A549 (cell line): ENCODE measurements around the gene PER1. TPM values are rescaled to one million over a fixed set of nuclear protein-coding genes. Genes with fewer than 3 reads are reported as not detected.

Experiments
- ATAC-seq, 2 experiments: fragments of 200-7000 bp in 1 of 2; fragments of >200 bp in 1 of 2; cut with Nextera tagmentation in 1 of 2; cut with Tn5 transposase in 1 of 2; 3 replicates each; pipeline versions ENCODE4 v1.8.0 to v1.9.1; 2018 to 2020; ENCODE audit warnings: mild to moderate bottlenecking in 1 of 2, moderate library complexity in 1 of 2
- CTCF ChIA-PET: fragments of 300-600 bp; sonication (Branson Sonifier 250); formaldehyde crosslinking; extraction: SDS; loops from one replicate; lab custom pipeline; 2021; ENCODE audit warnings: antibody characterized with exemption, inconsistent platforms; lab: Yijun Ruan, JAX
- POLR2A ChIA-PET: fragments of 350-600 bp; formaldehyde crosslinking; extraction: SDS; loops from one replicate; lab custom pipeline; 2021; ENCODE audit warnings: antibody characterized with exemption, inconsistent platforms; lab: Yijun Ruan, JAX
- DNase-seq, 2 experiments: peaks; one replicate each; pipeline versions ENCODE4 v3.0.0 to v3.0.0-alpha.2; 2011 to 2016; ENCODE audit warnings: low read depth in 1 of 2, low spot score in 1 of 2
- FAIRE-seq: peaks from 2 replicates; lab custom pipeline; 2011; peaks lifted over from hg19 to GRCh38; lab: Jason Lieb, UNC
- H3K27ac ChIP-seq, 2 experiments: fragments of >200 bp; sonication (Bioruptor Twin); formaldehyde crosslinking; 3 replicates each; pipeline ENCODE4 v1.5.1; 2016 to 2017
- H3K4me1 ChIP-seq: fragments of >200 bp; sonication (Bioruptor Twin); formaldehyde crosslinking; 3 replicates; pipeline ENCODE4 v1.6.1; 2016
- H3K4me2 ChIP-seq: fragments of >200 bp; sonication (Bioruptor Twin); formaldehyde crosslinking; 3 replicates; pipeline ENCODE4 v1.6.1; 2016
- H3K4me3 ChIP-seq: fragments of >200 bp; sonication (Bioruptor Twin); formaldehyde crosslinking; 3 replicates; pipeline ENCODE4 v1.5.1; 2016
- H3K9me3 ChIP-seq: fragments of >200 bp; sonication (Bioruptor Twin); formaldehyde crosslinking; 3 replicates; pipeline ENCODE4 v1.6.1; 2016
- BCL3 ChIP-seq: fragments of >200 bp; sonication (Bioruptor Twin); formaldehyde crosslinking; IDR thresholded peaks from 3 replicates; pipeline ENCODE4 v1.6.1; 2016
- CBX2 ChIP-seq: fragments of 200-600 bp; sonication (generic); IDR thresholded peaks from 2 replicates; pipeline ENCODE4 v1.6.1; 2016; ENCODE audit warnings: low read depth, mild to moderate bottlenecking, borderline replicate concordance
- CEBPB ChIP-seq, 2 experiments: fragments of >200 bp in 1 of 2; sonication (Bioruptor Twin) in 1 of 2; formaldehyde crosslinking in 1 of 2; IDR thresholded peaks; 2 replicates each; pipeline ENCODE4 v1.6.1; 2012 to 2016
- CHD2 ChIP-seq: fragments of 150-350 bp; IDR thresholded peaks from 2 replicates; pipeline ENCODE4 v1.6.1; 2014; ENCODE audit warnings: low read length; ENCODE audit not compliant: partially characterized antibody
- CHD4 ChIP-seq: fragments of 200-600 bp; sonication (generic); IDR thresholded peaks from 2 replicates; pipeline ENCODE4 v1.6.1; 2016; ENCODE audit warnings: antibody characterized with exemption, mild to moderate bottlenecking, borderline replicate concordance
- E2F6 ChIP-seq: IDR thresholded peaks from 2 replicates; pipeline ENCODE4 v1.6.1; 2012; ENCODE audit warnings: low read depth, borderline replicate concordance
- EHMT2 ChIP-seq: fragments of 200-600 bp; sonication (generic); IDR thresholded peaks from 2 replicates; pipeline ENCODE4 v1.6.1; 2016; ENCODE audit warnings: antibody characterized with exemption, low read depth, mild to moderate bottlenecking, moderate library complexity
- ELK1 ChIP-seq: fragments of 150-350 bp; IDR thresholded peaks from 2 replicates; pipeline ENCODE4 v1.6.1; 2014; ENCODE audit warnings: low read depth, mild to moderate bottlenecking, low read length
- FOSL2 ChIP-seq, 2 experiments: fragments of 450-650 bp in 1 of 2; fragments of >200 bp in 1 of 2; sonication (Bioruptor Twin) in 1 of 2; formaldehyde crosslinking; IDR thresholded peaks; 2 replicates each; pipeline versions ENCODE4 v1.5.0 to v1.6.1; 2016 to 2020; ENCODE audit warnings: mild to moderate bottlenecking in 1 of 2, moderate library complexity in 1 of 2
- FOXS1 ChIP-seq: fragments of 250-450 bp; sonication (Bioruptor Pico); IDR thresholded peaks from 2 replicates; pipeline ENCODE4 v1.5.0; 2020; ENCODE audit warnings: mild to moderate bottlenecking, moderate library complexity
- GATA3 ChIP-seq: IDR thresholded peaks from 2 replicates; pipeline ENCODE4 v1.6.1; 2012; ENCODE audit warnings: borderline replicate concordance
- HDAC2 ChIP-seq: fragments of 200-600 bp; sonication (generic); IDR thresholded peaks from 2 replicates; pipeline ENCODE4 v1.6.1; 2016
- HMGXB4 ChIP-seq: fragments of 250-450 bp; sonication (Bioruptor Pico); IDR thresholded peaks from 2 replicates; pipeline ENCODE4 v1.5.0; 2021; ENCODE audit warnings: mild to moderate bottlenecking, moderate library complexity, borderline replicate concordance
- HOXB5 ChIP-seq: fragments of 250-450 bp; sonication (Bioruptor Pico); IDR thresholded peaks from 2 replicates; pipeline ENCODE4 v1.5.0; 2020; ENCODE audit warnings: mild to moderate bottlenecking, moderate library complexity
- JUN ChIP-seq, 2 experiments: fragments of >200 bp; sonication (Bioruptor Twin); formaldehyde crosslinking; IDR thresholded peaks; 2 replicates in 1 of 2; 3 replicates in 1 of 2; pipeline ENCODE4 v1.6.1; 2016 to 2017
- JUNB ChIP-seq: fragments of >200 bp; sonication (Bioruptor Twin); formaldehyde crosslinking; IDR thresholded peaks from 2 replicates; pipeline ENCODE4 v1.6.1; 2016
- KDM1A ChIP-seq: fragments of 200-600 bp; sonication (generic); IDR thresholded peaks from 2 replicates; pipeline ENCODE4 v1.6.1; 2016; ENCODE audit warnings: low read depth, mild to moderate bottlenecking
- MAFK ChIP-seq: fragments of 450-650 bp; IDR thresholded peaks from 2 replicates; pipeline ENCODE4 v1.6.1; 2014; ENCODE audit not compliant: partially characterized antibody
- MAX ChIP-seq: IDR thresholded peaks from 2 replicates; pipeline ENCODE4 v1.6.1; 2012
- MAZ ChIP-seq: fragments of 150-350 bp; IDR thresholded peaks from 2 replicates; pipeline ENCODE4 v1.6.1; 2014; ENCODE audit warnings: antibody characterized with exemption, low read depth, low read length, borderline replicate concordance
- MYC ChIP-seq: IDR thresholded peaks from 2 replicates; pipeline ENCODE4 v1.6.1; 2012; ENCODE audit warnings: mild to moderate bottlenecking, inconsistent platforms, low read length, improper control_type of control experiment, borderline replicate concordance
- NR3C1 ChIP-seq: fragments of >200 bp; sonication (Bioruptor Twin); formaldehyde crosslinking; IDR thresholded peaks from 3 replicates; pipeline ENCODE4 v1.6.1; 2017
- PBX3 ChIP-seq: IDR thresholded peaks from 2 replicates; pipeline ENCODE4 v1.6.1; 2012
- PHF8 ChIP-seq: fragments of 200-600 bp; sonication (generic); IDR thresholded peaks from 2 replicates; pipeline ENCODE4 v1.6.1; 2016; ENCODE audit warnings: low read depth, mild to moderate bottlenecking, antibody characterized with exemption, moderate library complexity, borderline replicate concordance
- POLR2A ChIP-seq: IDR thresholded peaks from 2 replicates; pipeline ENCODE4 v1.6.1; 2012; ENCODE audit warnings: mild to moderate bottlenecking, low read length
- POLR2AphosphoS2 ChIP-seq: conservative IDR thresholded peaks from 2 replicates; pipeline ENCODE4 v1.6.1; 2012; ENCODE audit warnings: low read length, improper control_type of control experiment, inconsistent platforms
- RCOR1 ChIP-seq: fragments of 150-350 bp; IDR thresholded peaks from 2 replicates; pipeline ENCODE4 v1.6.1; 2014; ENCODE audit warnings: antibody characterized with exemption, low read length, low read depth
- RFX5 ChIP-seq: fragments of 450-650 bp; IDR thresholded peaks from 2 replicates; pipeline ENCODE4 v1.7.1; 2014; ENCODE audit warnings: antibody characterized with exemption, mild to moderate bottlenecking, moderate library complexity
- RNF2 ChIP-seq: fragments of 200-600 bp; sonication (generic); IDR thresholded peaks from 2 replicates; pipeline ENCODE4 v1.6.1; 2016; ENCODE audit warnings: low read depth, mild to moderate bottlenecking, antibody characterized with exemption, moderate library complexity, borderline replicate concordance
- SMC3 ChIP-seq: fragments of >200 bp; sonication (Bioruptor Twin); formaldehyde crosslinking; IDR thresholded peaks from 3 replicates; pipeline ENCODE4 v1.6.1; 2018; ENCODE audit warnings: inconsistent platforms
- USF2 ChIP-seq: fragments of 450-650 bp; IDR thresholded peaks from 2 replicates; pipeline ENCODE4 v1.6.1; 2014; ENCODE audit warnings: antibody characterized with exemption
- ZFP36 ChIP-seq: fragments of 450-650 bp; IDR thresholded peaks from 2 replicates; pipeline ENCODE4 v1.6.1; 2014; ENCODE audit warnings: borderline replicate concordance; ENCODE audit not compliant: partially characterized antibody
- ZNF302 ChIP-seq: fragments of 250-450 bp; sonication (Bioruptor Pico); IDR thresholded peaks from 2 replicates; pipeline ENCODE4 v1.9.0; 2021; ENCODE audit warnings: inconsistent platforms, mild to moderate bottlenecking, moderate library complexity
- ZSCAN20 ChIP-seq: fragments of 250-450 bp; sonication (Bioruptor Pico); IDR thresholded peaks from 2 replicates; pipeline ENCODE4 v1.8.0; 2022; ENCODE audit warnings: mild to moderate bottlenecking, moderate library complexity
- WGBS: methylation state at CpG from one replicate; pipeline ENCODE4 v1.1.6; 2017; ENCODE audit errors: missing lambda C conversion rate; 5-methylcytosine and 5-hydroxymethylcytosine counted together
- polyA plus RNA-seq, 4 experiments: library from polyadenylated mRNA; depleted of rRNA in 3 of 4; stranded (reverse); fragments of >200 nt; fragmentation: RNase III in 1 of 4; extraction: RNeasy Plus Mini Kit Qiagen cat#74134 plus additional on column Dnase treatment in 1 of 4; gene quantifications; 2 replicates in 3 of 4; 3 replicates in 1 of 4; pipeline ENCODE4 v1.2.3, GENCODE V29; 2011 to 2017

Gene PER1
- polyA plus RNA-seq, 2 of the 4 experiments (the other 2 are of a cell fraction): 5.5 to 8.7 TPM

- ATAC-seq (peak; percentile 40 to 63), DNase-seq (peak; percentile 97), FAIRE-seq (peak; percentile 100)
- H3K27ac ChIP-seq: peak overlapping the region; percentile 68 to 79
- H3K4me3 ChIP-seq: peak overlapping the region; percentile 40
- WGBS: 2% methylated on average over 12 of the region's 12 CpGs
- H3K4me2 ChIP-seq: peak overlapping the region; percentile 77
- peaks cover 46% of the 10 kb centered on the region for H3K4me1 ChIP-seq
- CTCF ChIA-PET: interaction anchor here (0.8 to 11.3 kb wide), 6 partner anchors 14 to 73 kb away, joined by 3 to 164 read pairs (median 5); partner anchors contain the start of genes AURKB and CTC1
- H3K9me3 ChIP-seq: no peaks in the 10 kb centered on the region
- POLR2A ChIA-PET: interaction anchor here (0.7 to 2.0 kb wide), 17 partner anchors 9 to 184 kb away, joined by 3 to 24 read pairs (median 4); partner anchors contain the start of genes AURKB, CTC1, HES7 and KRABD2
- TF ChIP-seq ELK1: no peak
- no peak for TF ChIP-seq MYC
- no peak for TF ChIP-seq NR3C1
- no peak for TF ChIP-seq CHD2
- no peak for TF ChIP-seq CHD4
- TF ChIP-seq MAZ: no peak
- TF ChIP-seq HMGXB4 (CRISPR knock-in tag): no peak
- no peak for TF ChIP-seq SMC3
- no peak; the same call in 1 of the 2 replicates for TF ChIP-seq RFX5
- no peak for TF ChIP-seq FOXS1
- TF ChIP-seq CBX2: no peak
- no peak for TF ChIP-seq PBX3
- TF ChIP-seq RNF2: no peak
- TF ChIP-seq GATA3: no peak; the same call in 1 of the 2 replicates
- no peak; the same call in 1 of the 2 replicates for TF ChIP-seq POLR2AphosphoS2
- TF ChIP-seq ZSCAN20 (CRISPR knock-in tag): no peak
- peak; percentile 100 for TF ChIP-seq USF2
- peak; percentile 42; the same call in 1 of the 2 replicates for TF ChIP-seq PHF8
- peak; percentile 49 to 51; a peak in 2 of 5 replicates for TF ChIP-seq JUN (IDR thresholded peaks at IDR 0.05)
- no peak for TF ChIP-seq ZNF302 (CRISPR knock-in tag)
- TF ChIP-seq ZFP36: no peak
- peak; percentile 28; the same call in 1 of the 2 replicates for TF ChIP-seq POLR2A
- TF ChIP-seq KDM1A: no peak
- no peak for TF ChIP-seq FOSL2 (IDR thresholded peaks at IDR 0.05)
- TF ChIP-seq FOSL2 (CRISPR knock-in tag; IDR thresholded peaks at IDR 0.05): no peak
- TF ChIP-seq HOXB5: no peak
- TF ChIP-seq RCOR1: no peak
- 0 out of 2 replicates have a peak, but pooled peaks have one; percentile 26 for TF ChIP-seq E2F6
- no peak for TF ChIP-seq HDAC2
- no peak for TF ChIP-seq JUNB
- peak in 1 of 2 experiments; percentile 42; a peak in 1 of 4 replicates for TF ChIP-seq CEBPB (IDR thresholded peaks at IDR 0.05)
- peak; percentile 69 for TF ChIP-seq MAX
- TF ChIP-seq BCL3: 0 out of 3 replicates have a peak, but pooled peaks have one; percentile 31
- no peak for TF ChIP-seq MAFK
- no peak for TF ChIP-seq EHMT2
Measured at GRCh38 chr17:8192070-8192815, 40.0 kb upstream of the PER1 start.
